Fibroblast of peridontal ligament (primary cell): ENCODE results near the gene CMTM7.
"Not testable (repeated sequence)": the region's sequence is repeated elsewhere in the genome, so short reads cannot be mapped to it uniquely, and the experiment has no call there.

Experiments
- DNase-seq: peaks from one replicate; pipeline ENCODE4 v3.0.0-alpha.2; 2010; ENCODE audit errors: extremely low read depth

Gene CMTM7

GRCh38 chr3:32383136-32383711 lies 8.4 kb upstream of the CMTM7 start:
- DNase-seq: no peak

GRCh38 chr3:32384938-32385337 lies 6.7 kb upstream of the CMTM7 start:
- DNase-seq: peak; percentile 56

- DNase-seq: no peak
Measured at GRCh38 chr3:32387512-32387911, 4.1 kb upstream of the CMTM7 start.

- not testable (repeated sequence) for DNase-seq
Measured at GRCh38 chr3:32389577-32389976, 2.1 kb upstream of the CMTM7 start.

GRCh38 chr3:32392536-32393302 lies 1.1 kb downstream of the CMTM7 start:
- DNase-seq: peak; percentile 70

- peak; percentile 62 for DNase-seq
Measured at GRCh38 chr3:32395496-32395895, 3.8 kb downstream of the CMTM7 start.

GRCh38 chr3:32397941-32398340 lies 6.3 kb downstream of the CMTM7 start:
- no peak for DNase-seq

- no peak for DNase-seq
Measured at GRCh38 chr3:32398531-32398930, 6.9 kb downstream of the CMTM7 start.

- peak; percentile 77 for DNase-seq
Measured at GRCh38 chr3:32399030-32399620, 7.5 kb downstream of the CMTM7 start.

- no peak for DNase-seq
Measured at GRCh38 chr3:32401126-32401525, 9.5 kb downstream of the CMTM7 start.

GRCh38 chr3:32401556-32402081 lies 10.0 kb downstream of the CMTM7 start:
- peak; percentile 63 for DNase-seq

- DNase-seq: no peak
Measured at GRCh38 chr3:32403663-32404062, 12.0 kb downstream of the CMTM7 start.

- DNase-seq: no peak
Measured at GRCh38 chr3:32404714-32405113, 13.1 kb downstream of the CMTM7 start.

GRCh38 chr3:32405155-32405554 lies 13.5 kb downstream of the CMTM7 start:
- DNase-seq: peak; percentile 37

GRCh38 chr3:32405711-32406323 lies 14.2 kb downstream of the CMTM7 start:
- DNase-seq: no peak

- no peak for DNase-seq
Measured at GRCh38 chr3:32406486-32407408, 15.1 kb downstream of the CMTM7 start.

- no peak for DNase-seq
Measured at GRCh38 chr3:32410367-32411246, 19.0 kb downstream of the CMTM7 start.

- DNase-seq: no peak
Measured at GRCh38 chr3:32411442-32411841, 19.8 kb downstream of the CMTM7 start.

GRCh38 chr3:32412887-32413286 lies 21.2 kb downstream of the CMTM7 start:
- DNase-seq: no peak

- no peak for DNase-seq
Measured at GRCh38 chr3:32413845-32414521, 22.3 kb downstream of the CMTM7 start.
